Natural killer cell (primary cell): ENCODE measurements around the gene TMEM129. TPM values are rescaled to one million over a fixed set of nuclear protein-coding genes. Genes with fewer than 3 reads are reported as not detected.

ENCODE experiments used
- ATAC-seq, 3 donors: fragments of 150-1000 bp in 2 of 3; fragments of 200-7000 bp in 1 of 3; cut with Tn5 transposase; 1 replicate in 1 of 3; 2 replicates in 2 of 3; pipeline ENCODE4 v1.10.0; 2021; ENCODE audit warnings: mild to moderate bottlenecking in 2 of 3, moderate library complexity in 2 of 3
- DNase-seq, 2 donors: peaks; one replicate each; pipeline versions ENCODE4 v3.0.0 to v3.0.0-alpha.2; 2013 to 2021; ENCODE audit warnings: mixed read lengths in 1 of 2
- H3K27ac ChIP-seq: one replicate; pipeline ENCODE4 v1.5.1; 2013; ENCODE audit warnings: mild to moderate bottlenecking, low read length
- H3K27me3 ChIP-seq: one replicate; pipeline ENCODE4 v1.6.1; 2013; ENCODE audit warnings: low read length; ENCODE audit not compliant: control insufficient read depth, insufficient read depth
- H3K36me3 ChIP-seq: one replicate; pipeline ENCODE4 v1.6.1; 2013; ENCODE audit warnings: low read length; ENCODE audit not compliant: control insufficient read depth, insufficient read depth
- H3K4me1 ChIP-seq: one replicate; pipeline ENCODE4 v1.6.1; 2013; ENCODE audit warnings: low read length; ENCODE audit not compliant: control insufficient read depth, insufficient read depth
- H3K4me3 ChIP-seq: one replicate; pipeline ENCODE4 v1.5.1; 2013; ENCODE audit warnings: low read length
- H3K9me3 ChIP-seq: one replicate; pipeline ENCODE4 v1.6.1; 2013; ENCODE audit warnings: low read length; ENCODE audit not compliant: control insufficient read depth, insufficient read depth
- H3K27ac Mint-ChIP-seq, 2 donors: one replicate each; pipeline ENCODE4 v1.8.0; 2022; ENCODE audit warnings: mild to moderate bottlenecking in 2 of 2, mixed read lengths in 2 of 2, moderate library complexity in 1 of 2
- H3K27me3 Mint-ChIP-seq, 2 donors: one replicate each; pipeline ENCODE4 v1.8.0; 2022; ENCODE audit warnings: low read depth in 2 of 2, mixed read lengths in 2 of 2
- H3K36me3 Mint-ChIP-seq: one replicate; pipeline ENCODE4 v1.8.0; 2022; ENCODE audit warnings: mixed read lengths
- H3K4me1 Mint-ChIP-seq, 2 donors: one replicate each; pipeline ENCODE4 v1.8.0; 2022; ENCODE audit warnings: mixed read lengths in 2 of 2
- H3K4me3 Mint-ChIP-seq: one replicate; pipeline ENCODE4 v1.8.0; 2022; ENCODE audit warnings: mild to moderate bottlenecking, moderate library complexity, mixed read lengths
- H3K9me3 Mint-ChIP-seq, 2 donors: one replicate each; pipeline ENCODE4 v1.8.0; 2022; ENCODE audit warnings: mixed read lengths in 2 of 2
- WGBS: methylation state at CpG from one replicate; pipeline ENCODE4 v1.1.7; 2013; ENCODE audit warnings: missing lambda C conversion rate; ENCODE audit not compliant: insufficient coverage; 5-methylcytosine and 5-hydroxymethylcytosine counted together
- intact Hi-C: fragments of 100-400 bp; cut with micrococcal nuclease; formaldehyde crosslinking; loops from one replicate; pipeline ENCODE4 v1.14.2; 2022
- total RNA-seq, 4 donors: library from RNA; stranded (reverse); fragments of 120-200 nt in 1 of 4; gene quantifications; one replicate each; pipeline versions ENCODE4 v1.2.3 to v1.2.4, GENCODE V29; 2013 to 2022
- TF ChIP-seq, protein P1 (sequence below): fragments of 200-600 bp; IDR thresholded peaks from one replicate; pipeline ENCODE4 v1.8.0; 2022; ENCODE audit warnings: antibody characterized with exemption

TMEM129 gene
- total RNA-seq, 3 donors from 2014 or later (not counting 1 experiment from before 2014, with no cell fraction given): 18.2 to 26.9 (median 20.8) TPM

DNA sequence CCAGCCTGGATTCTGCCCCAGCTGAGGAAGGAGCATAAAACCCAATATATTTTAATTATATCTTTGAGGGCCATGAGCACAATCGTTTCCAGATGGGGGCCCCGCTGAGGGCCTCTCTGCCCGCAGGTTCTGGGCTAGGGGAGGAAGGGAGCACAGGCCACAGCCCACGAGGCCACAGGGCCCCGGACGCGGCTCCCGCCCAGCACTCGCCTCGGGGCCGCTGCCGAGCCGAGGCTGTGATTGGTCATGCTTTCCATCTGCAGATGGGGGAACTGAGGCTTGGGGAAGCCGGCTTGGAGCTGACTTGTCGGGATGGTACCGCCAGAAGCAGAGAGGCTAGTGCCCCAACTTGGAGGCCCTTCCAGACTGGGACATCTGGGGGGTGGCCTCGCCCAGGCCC, 34.2 kb upstream of the TMEM129 start:
- ATAC-seq (no peak), DNase-seq (no peak)
- no peak overlapping the region for H3K4me3 ChIP-seq
- WGBS: 83% methylated on average over 17 of the region's 17 CpGs
- H3K27ac ChIP-seq: no peak overlapping the region
- H3K4me1 ChIP-seq: peaks cover 18% of the 10 kb centered on the region
- H3K36me3 Mint-ChIP-seq: no peaks in the 10 kb centered on the region
- H3K9me3 ChIP-seq: no peaks in the 10 kb centered on the region
- intact Hi-C loops: no loop called here
- no peaks in the 10 kb centered on the region for H3K36me3 ChIP-seq
- H3K9me3 Mint-ChIP-seq: no peaks in the 10 kb centered on the region
- TF ChIP-seq, protein P1, sequence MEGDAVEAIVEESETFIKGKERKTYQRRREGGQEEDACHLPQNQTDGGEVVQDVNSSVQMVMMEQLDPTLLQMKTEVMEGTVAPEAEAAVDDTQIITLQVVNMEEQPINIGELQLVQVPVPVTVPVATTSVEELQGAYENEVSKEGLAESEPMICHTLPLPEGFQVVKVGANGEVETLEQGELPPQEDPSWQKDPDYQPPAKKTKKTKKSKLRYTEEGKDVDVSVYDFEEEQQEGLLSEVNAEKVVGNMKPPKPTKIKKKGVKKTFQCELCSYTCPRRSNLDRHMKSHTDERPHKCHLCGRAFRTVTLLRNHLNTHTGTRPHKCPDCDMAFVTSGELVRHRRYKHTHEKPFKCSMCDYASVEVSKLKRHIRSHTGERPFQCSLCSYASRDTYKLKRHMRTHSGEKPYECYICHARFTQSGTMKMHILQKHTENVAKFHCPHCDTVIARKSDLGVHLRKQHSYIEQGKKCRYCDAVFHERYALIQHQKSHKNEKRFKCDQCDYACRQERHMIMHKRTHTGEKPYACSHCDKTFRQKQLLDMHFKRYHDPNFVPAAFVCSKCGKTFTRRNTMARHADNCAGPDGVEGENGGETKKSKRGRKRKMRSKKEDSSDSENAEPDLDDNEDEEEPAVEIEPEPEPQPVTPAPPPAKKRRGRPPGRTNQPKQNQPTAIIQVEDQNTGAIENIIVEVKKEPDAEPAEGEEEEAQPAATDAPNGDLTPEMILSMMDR: no peak
- H3K4me1 Mint-ChIP-seq: no peaks in the 10 kb centered on the region
- H3K27me3 Mint-ChIP-seq: no peaks in the 10 kb centered on the region
- no peak overlapping the region for H3K4me3 Mint-ChIP-seq
- H3K27ac Mint-ChIP-seq: no peak overlapping the region
- no peaks in the 10 kb centered on the region for H3K27me3 ChIP-seq

DNA sequence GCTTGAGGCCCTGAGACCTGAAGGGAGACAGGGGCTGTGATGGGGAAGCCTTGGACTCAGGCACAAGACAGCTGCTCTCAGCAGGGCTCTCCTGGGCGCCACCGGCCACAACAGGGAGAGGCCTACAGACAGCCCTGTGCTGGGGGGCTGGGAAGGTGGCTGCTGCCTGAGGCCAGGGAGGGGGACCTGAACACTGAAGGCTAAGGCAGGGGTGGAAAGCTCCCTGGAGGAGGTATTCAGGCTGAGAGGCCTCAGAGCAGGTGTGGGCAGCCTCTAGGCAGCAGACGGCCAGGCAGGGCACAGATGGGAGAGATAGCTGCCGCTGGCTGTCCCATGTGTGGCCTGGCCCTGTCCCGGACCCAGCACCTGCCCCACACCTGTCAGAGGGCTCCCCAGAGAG, 33.2 kb upstream of the TMEM129 start:
- WGBS: 62% methylated on average over 5 of the region's 5 CpGs
- Histone ChIP-seq H3K27me3 (no peaks in the 10 kb centered on the region), H3K27ac (no peak overlapping the region), H3K36me3 (no peaks in the 10 kb centered on the region), H3K4me3 (no peak overlapping the region), H3K9me3 (no peaks in the 10 kb centered on the region), H3K4me1 (peaks cover 18% of the 10 kb centered on the region)
- Mint-ChIP-seq H3K4me3 (no peak overlapping the region), H3K27ac (no peak overlapping the region), H3K27me3 (no peaks in the 10 kb centered on the region), H3K4me1 (no peaks in the 10 kb centered on the region), H3K36me3 (no peaks in the 10 kb centered on the region), H3K9me3 (no peaks in the 10 kb centered on the region)
- no peak for ATAC-seq
- intact Hi-C loops: no loop called here
- TF ChIP-seq, protein P1: no peak
- no peak for DNase-seq

DNA sequence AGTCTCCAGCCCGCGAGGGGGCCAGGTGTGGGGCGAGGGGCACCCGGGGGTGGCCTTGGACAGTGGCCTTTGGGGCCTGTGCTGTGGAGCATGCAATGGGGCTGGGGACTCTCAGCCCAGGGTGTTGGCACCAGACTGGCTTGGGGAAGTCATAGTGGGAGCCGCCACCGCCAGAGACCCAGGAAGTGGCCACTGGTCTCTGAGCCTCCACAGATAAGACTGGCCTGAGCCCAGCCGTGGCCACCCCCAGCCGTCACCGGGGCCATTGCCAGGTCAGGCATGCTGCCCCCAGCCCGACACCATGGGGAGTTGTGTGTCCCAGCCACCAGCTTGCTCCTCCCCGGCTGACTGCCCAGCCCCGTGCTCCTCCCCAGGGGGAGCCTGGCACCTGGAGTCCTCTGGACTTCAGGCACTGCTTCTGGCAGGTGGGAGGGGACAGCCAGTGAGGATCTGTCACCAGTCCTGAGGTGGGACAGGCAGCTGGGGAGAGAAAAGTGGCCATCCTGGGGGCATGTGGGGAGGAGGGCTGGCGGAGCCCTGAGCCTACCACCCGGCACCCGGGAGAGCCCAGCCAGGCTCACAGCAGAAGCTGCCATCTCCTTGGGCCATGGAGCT, 32.7 kb upstream of the TMEM129 start:
- Mint-ChIP-seq H3K36me3 (no peaks in the 10 kb centered on the region), H3K27ac (no peak overlapping the region), H3K4me3 (no peak overlapping the region), H3K9me3 (no peaks in the 10 kb centered on the region), H3K4me1 (no peaks in the 10 kb centered on the region), H3K27me3 (no peaks in the 10 kb centered on the region)
- H3K27me3 ChIP-seq: no peaks in the 10 kb centered on the region
- H3K9me3 ChIP-seq: no peaks in the 10 kb centered on the region
- TF ChIP-seq, protein P1: no peak
- H3K27ac ChIP-seq: no peak overlapping the region
- WGBS: 72% methylated on average over 15 of the region's 15 CpGs
- peaks cover 18% of the 10 kb centered on the region for H3K4me1 ChIP-seq
- no peak for ATAC-seq
- intact Hi-C loops: no loop called here
- H3K36me3 ChIP-seq: no peaks in the 10 kb centered on the region
- no peak overlapping the region for H3K4me3 ChIP-seq
- DNase-seq: no peak

DNA sequence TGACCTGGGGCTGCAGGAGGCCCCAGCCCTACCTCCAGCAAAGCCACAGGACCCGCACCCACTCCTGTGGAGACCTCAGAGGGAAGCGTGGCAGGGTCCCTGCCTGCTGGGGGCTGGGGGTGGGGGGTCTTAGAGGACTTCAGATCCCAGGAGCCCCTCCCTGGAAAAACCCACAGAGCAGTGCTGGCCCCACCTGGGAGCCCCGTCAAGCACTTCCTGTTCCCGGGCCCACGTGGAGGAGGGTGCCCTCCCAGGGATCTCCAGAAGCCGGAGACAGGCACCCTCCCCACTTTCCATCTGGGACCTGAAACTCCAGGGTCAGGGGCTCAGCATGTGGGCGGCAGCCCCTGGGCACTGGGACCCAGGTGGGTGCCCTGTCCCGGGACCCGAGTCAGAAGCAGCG, 32.2 kb upstream of the TMEM129 start:
- H3K4me3 Mint-ChIP-seq: no peak overlapping the region
- no peaks in the 10 kb centered on the region for H3K36me3 Mint-ChIP-seq

More for the DNA sequence above, 32.2 kb upstream of the TMEM129 start:
- Histone ChIP-seq H3K4me3 (no peak overlapping the region), H3K36me3 (no peaks in the 10 kb centered on the region), H3K9me3 (no peaks in the 10 kb centered on the region), H3K27me3 (no peaks in the 10 kb centered on the region), H3K4me1 (peaks cover 22% of the 10 kb centered on the region), H3K27ac (no peak overlapping the region)
- no peaks in the 10 kb centered on the region for H3K9me3 Mint-ChIP-seq
- intact Hi-C loops: no loop called here
- DNase-seq (no peak), ATAC-seq (no peak)
- no peaks in the 10 kb centered on the region for H3K4me1 Mint-ChIP-seq
- WGBS: 64% methylated on average over 10 of the region's 10 CpGs
- TF ChIP-seq, protein P1: no peak
- no peaks in the 10 kb centered on the region for H3K27me3 Mint-ChIP-seq
- no peak overlapping the region for H3K27ac Mint-ChIP-seq
